H9 (cell line): ENCODE results near the gene SPCS3. TPM values are rescaled to one million over a fixed set of nuclear protein-coding genes. Genes with fewer than 3 reads are reported as not detected.

ENCODE experiments used
- DNase-seq: peaks from one replicate; pipeline ENCODE4 v3.0.0-alpha.2; 2017
- H2AFZ ChIP-seq: one replicate; pipeline ENCODE4 v1.6.1; 2013; ENCODE audit warnings: mild to moderate bottlenecking, low read length, control low read depth, moderate library complexity
- H2AK5ac ChIP-seq: 2 replicates; pipeline ENCODE4 v1.6.1; 2013; ENCODE audit warnings: low read length, control low read depth, mixed read lengths; ENCODE audit not compliant: insufficient read length
- H2BK120ac ChIP-seq: one replicate; pipeline ENCODE4 v1.6.1; 2013; ENCODE audit warnings: low read depth, mild to moderate bottlenecking, low read length, control low read depth, inconsistent platforms; ENCODE audit not compliant: poor library complexity, severe bottlenecking
- H2BK12ac ChIP-seq: 2 replicates; pipeline ENCODE4 v1.6.1; 2013; ENCODE audit warnings: low read length, control low read depth, mixed read lengths, low read depth; ENCODE audit not compliant: insufficient read length
- H2BK15ac ChIP-seq: 2 replicates; pipeline ENCODE4 v1.6.1; 2013; ENCODE audit warnings: low read depth, low read length, control low read depth
- H2BK20ac ChIP-seq: one replicate; pipeline ENCODE4 v1.6.1; 2013; ENCODE audit warnings: low read depth, mild to moderate bottlenecking, low read length, control low read depth, inconsistent platforms; ENCODE audit not compliant: poor library complexity, severe bottlenecking
- H2BK5ac ChIP-seq: 2 replicates; pipeline ENCODE4 v1.6.1; 2013; ENCODE audit warnings: low read length, control low read depth, mixed read lengths; ENCODE audit not compliant: insufficient read length
- H3K14ac ChIP-seq: 2 replicates; pipeline ENCODE4 v1.6.1; 2013; ENCODE audit warnings: low read length, control low read depth; ENCODE audit not compliant: insufficient read depth
- H3K18ac ChIP-seq: 2 replicates; pipeline ENCODE4 v1.6.1; 2013; ENCODE audit warnings: low read depth, mild to moderate bottlenecking, mixed read lengths, low read length, control low read depth; ENCODE audit not compliant: insufficient read length
- H3K23ac ChIP-seq: 2 replicates; pipeline ENCODE4 v1.6.1; 2013; ENCODE audit warnings: low read length, control low read depth, mixed read lengths, low read depth; ENCODE audit not compliant: insufficient read length
- H3K23me2 ChIP-seq: 2 replicates; pipeline ENCODE4 v1.6.1; 2013; ENCODE audit warnings: low read depth, mild to moderate bottlenecking, mixed read lengths, low read length, control low read depth; ENCODE audit not compliant: insufficient read length, poor library complexity, severe bottlenecking
- H3K27ac ChIP-seq: 2 replicates; pipeline ENCODE4 v1.5.1; 2013; ENCODE audit warnings: low read length, control low read depth, mixed read lengths, low read depth; ENCODE audit not compliant: insufficient read length
- H3K27me3 ChIP-seq: 2 replicates; pipeline ENCODE4 v1.6.1; 2013; ENCODE audit warnings: low read length, control low read depth, inconsistent platforms; ENCODE audit not compliant: insufficient read depth
- H3K4ac ChIP-seq: 2 replicates; pipeline ENCODE4 v1.6.1; 2013; ENCODE audit warnings: low read depth, mild to moderate bottlenecking, control low read depth, inconsistent platforms, low read length, moderate library complexity
- H3K4me1 ChIP-seq: 2 replicates; pipeline ENCODE4 v1.6.1; 2013; ENCODE audit warnings: low read length, control low read depth, inconsistent platforms; ENCODE audit not compliant: insufficient read depth
- H3K4me2 ChIP-seq: 2 replicates; pipeline ENCODE4 v1.6.1; 2013; ENCODE audit warnings: low read length, control low read depth, mixed read lengths; ENCODE audit not compliant: insufficient read length, insufficient read depth
- H3K56ac ChIP-seq: 2 replicates; pipeline ENCODE4 v1.6.1; 2013; ENCODE audit warnings: low read depth, mild to moderate bottlenecking, mixed read lengths, low read length, control low read depth; ENCODE audit not compliant: insufficient read length
- H3K79me1 ChIP-seq: 2 replicates; pipeline ENCODE4 v1.6.1; 2013; ENCODE audit warnings: low read depth, mild to moderate bottlenecking, moderate library complexity, low read length, control low read depth, inconsistent platforms; ENCODE audit not compliant: insufficient read depth, poor library complexity, severe bottlenecking
- H3K79me2 ChIP-seq: 2 replicates; pipeline ENCODE4 v1.6.1; 2013; ENCODE audit warnings: low read length, control low read depth, inconsistent platforms; ENCODE audit not compliant: insufficient read depth
- H3K9ac ChIP-seq: 2 replicates; pipeline ENCODE4 v1.6.1; 2013; ENCODE audit warnings: low read length, control low read depth, mixed read lengths; ENCODE audit not compliant: insufficient read length; ENCODE audit errors: extremely low read depth
- H3K9me3 ChIP-seq: one replicate; pipeline ENCODE4 v1.6.1; 2013; ENCODE audit warnings: low read depth, low read length, inconsistent platforms; ENCODE audit not compliant: control insufficient read depth
- H3T11ph ChIP-seq: one replicate; pipeline ENCODE4 v1.6.1; 2013; ENCODE audit warnings: mild to moderate bottlenecking, low read length, control low read depth, inconsistent platforms
- H4K20me1 ChIP-seq: one replicate; pipeline ENCODE4 v1.6.1; 2013; ENCODE audit not compliant: control insufficient read depth, insufficient read length, insufficient read depth
- H4K5ac ChIP-seq: 2 replicates; pipeline ENCODE4 v1.6.1; 2013; ENCODE audit warnings: low read depth, mild to moderate bottlenecking, mixed read lengths, low read length, control low read depth; ENCODE audit not compliant: insufficient read length
- H4K8ac ChIP-seq: replicated peaks from 2 replicates; pipeline ENCODE4 v1.6.1; 2013; ENCODE audit warnings: low read length, control low read depth, mixed read lengths, low read depth; ENCODE audit not compliant: insufficient read length
- H4K91ac ChIP-seq: 2 replicates; pipeline ENCODE4 v1.6.1; 2013; ENCODE audit warnings: low read depth, mild to moderate bottlenecking, moderate library complexity, mixed read lengths, low read length, control low read depth; ENCODE audit not compliant: insufficient read length
- H3K27ac Mint-ChIP-seq, 3 experiments: 2 replicates in 2 of 3; 3 replicates in 1 of 3; pipeline ENCODE4 v1.8.0; 2020 to 2021; ENCODE audit warnings: mixed read lengths in 3 of 3, mild to moderate bottlenecking in 1 of 3, moderate library complexity in 1 of 3
- H3K27me3 Mint-ChIP-seq: 2 replicates; pipeline ENCODE4 v1.8.0; 2021; ENCODE audit warnings: low read depth, mild to moderate bottlenecking, moderate library complexity, mixed read lengths
- H3K36me3 Mint-ChIP-seq, 3 experiments: 2 replicates in 2 of 3; 3 replicates in 1 of 3; pipeline ENCODE4 v1.8.0; 2020 to 2021; ENCODE audit warnings: low read depth in 3 of 3, mixed read lengths in 3 of 3; ENCODE audit not compliant: insufficient read depth in 1 of 3
- H3K4me1 Mint-ChIP-seq, 2 experiments: 2 replicates each; pipeline ENCODE4 v1.8.0; 2020; ENCODE audit warnings: mixed read lengths in 2 of 2
- H3K4me3 Mint-ChIP-seq, 2 experiments: 2 replicates in 1 of 2; 3 replicates in 1 of 2; pipeline ENCODE4 v1.8.0; 2020 to 2021; ENCODE audit warnings: mild to moderate bottlenecking in 2 of 2, mixed read lengths in 2 of 2, moderate library complexity in 1 of 2
- H3K9me3 Mint-ChIP-seq, 2 experiments: 2 replicates in 1 of 2; 3 replicates in 1 of 2; pipeline ENCODE4 v1.8.0; 2020; ENCODE audit warnings: mild to moderate bottlenecking in 2 of 2, mixed read lengths in 2 of 2, moderate library complexity in 1 of 2
- total RNA-seq: library from RNA; stranded (reverse); gene quantifications from 2 replicates; pipeline ENCODE4 v1.2.1, GENCODE V29; 2021
- TF ChIP-seq, protein P1 (sequence below): fragments of 200-600 bp; sonication (generic); conservative IDR thresholded peaks from 3 replicates; pipeline ENCODE4 v1.8.0; 2021; ENCODE audit warnings: antibody characterized with exemption, mild to moderate bottlenecking

Gene SPCS3
- total RNA-seq, 1 experiment from 2014 or later: 113 TPM

- TF ChIP-seq, protein P1, sequence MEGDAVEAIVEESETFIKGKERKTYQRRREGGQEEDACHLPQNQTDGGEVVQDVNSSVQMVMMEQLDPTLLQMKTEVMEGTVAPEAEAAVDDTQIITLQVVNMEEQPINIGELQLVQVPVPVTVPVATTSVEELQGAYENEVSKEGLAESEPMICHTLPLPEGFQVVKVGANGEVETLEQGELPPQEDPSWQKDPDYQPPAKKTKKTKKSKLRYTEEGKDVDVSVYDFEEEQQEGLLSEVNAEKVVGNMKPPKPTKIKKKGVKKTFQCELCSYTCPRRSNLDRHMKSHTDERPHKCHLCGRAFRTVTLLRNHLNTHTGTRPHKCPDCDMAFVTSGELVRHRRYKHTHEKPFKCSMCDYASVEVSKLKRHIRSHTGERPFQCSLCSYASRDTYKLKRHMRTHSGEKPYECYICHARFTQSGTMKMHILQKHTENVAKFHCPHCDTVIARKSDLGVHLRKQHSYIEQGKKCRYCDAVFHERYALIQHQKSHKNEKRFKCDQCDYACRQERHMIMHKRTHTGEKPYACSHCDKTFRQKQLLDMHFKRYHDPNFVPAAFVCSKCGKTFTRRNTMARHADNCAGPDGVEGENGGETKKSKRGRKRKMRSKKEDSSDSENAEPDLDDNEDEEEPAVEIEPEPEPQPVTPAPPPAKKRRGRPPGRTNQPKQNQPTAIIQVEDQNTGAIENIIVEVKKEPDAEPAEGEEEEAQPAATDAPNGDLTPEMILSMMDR: no peak
- Histone ChIP-seq H3T11ph (no peak overlapping the region), H2AFZ (no peak overlapping the region), H3K23me2 (no peaks in the 10 kb centered on the region), H4K20me1 (no peaks in the 10 kb centered on the region), H2BK15ac (no peak overlapping the region), H4K91ac (no peak overlapping the region), H2BK20ac (no peak overlapping the region), H3K4me1 (peaks cover 3% of the 10 kb centered on the region; the same call in 1 of the 2 replicates), H3K79me2 (no peaks in the 10 kb centered on the region), H3K18ac (no peak overlapping the region), H3K27ac (no peak overlapping the region), H3K14ac (no peak overlapping the region), H2BK120ac (no peak overlapping the region), H2AK5ac (no peak overlapping the region), H2BK12ac (no peak overlapping the region), H3K9me3 (no peaks in the 10 kb centered on the region), H4K5ac (no peak overlapping the region), H2BK5ac (no peak overlapping the region), H3K4me2 (no peak overlapping the region), H3K56ac (no peak overlapping the region), H4K8ac (no peak overlapping the region), H3K23ac (no peak overlapping the region), H3K9ac (no peak overlapping the region), H3K4ac (no peak overlapping the region), H3K79me1 (no peaks in the 10 kb centered on the region), H3K27me3 (no peaks in the 10 kb centered on the region)
- no peaks in the 10 kb centered on the region for H3K36me3 Mint-ChIP-seq
- H3K27ac Mint-ChIP-seq: peak overlapping the region in 2 of 3 experiments; percentile 62 to 81; a peak in 2 of 7 replicates
- H3K27me3 Mint-ChIP-seq: no peaks in the 10 kb centered on the region
- peaks cover 23 to 24% of the 10 kb centered on the region in 2 experiments for H3K4me1 Mint-ChIP-seq
- no peak for DNase-seq
- H3K9me3 Mint-ChIP-seq: no peaks in the 10 kb centered on the region
- H3K4me3 Mint-ChIP-seq: no peak overlapping the region
Observed at GRCh38 chr4:176288020-176288419, 31.7 kb upstream of the SPCS3 start.
